ENCODE measurements around the gene USP48.

Gene USP48

DNA sequence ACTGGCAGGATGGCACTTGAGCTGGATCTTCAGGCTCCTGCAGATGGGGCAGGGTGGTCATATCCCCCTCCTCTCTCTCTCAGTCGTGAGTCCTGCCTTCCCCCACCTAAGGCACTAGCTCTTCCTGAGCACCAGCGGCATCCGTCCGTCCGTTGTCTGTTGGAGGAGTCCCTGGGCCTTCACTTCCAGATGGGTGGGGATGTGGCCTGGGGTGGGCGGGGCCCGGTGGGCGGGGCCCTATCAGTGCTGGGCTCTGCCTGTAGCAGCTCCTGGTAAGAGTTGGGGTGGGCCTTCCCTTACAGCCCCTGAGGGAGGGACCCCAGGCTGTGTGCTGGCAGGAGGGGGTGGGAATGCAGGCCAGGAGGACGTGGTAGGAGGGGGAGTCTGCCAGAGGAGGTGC is 39.4 kb upstream of the USP48 start:
- no peak overlapping the region for H3K27ac Mint-ChIP-seq
- ATAC-seq (replicated peaks) = no peak
- H3K9me3 Mint-ChIP-seq = no peaks in the 10 kb centered on the region
- DNase-seq = no peak
- peaks cover 0 to 3% of the 10 kb centered on the region in 2 donors for H3K4me1 Mint-ChIP-seq (ENCODE audit: low read depth in 2 of 2)
- no peaks in the 10 kb centered on the region for H3K36me3 Mint-ChIP-seq (ENCODE audit: insufficient read depth)
- no peak overlapping the region for H3K4me3 Mint-ChIP-seq
- peaks cover 0 to 19% of the 10 kb centered on the region in 2 donors for H3K27me3 Mint-ChIP-seq

DNA sequence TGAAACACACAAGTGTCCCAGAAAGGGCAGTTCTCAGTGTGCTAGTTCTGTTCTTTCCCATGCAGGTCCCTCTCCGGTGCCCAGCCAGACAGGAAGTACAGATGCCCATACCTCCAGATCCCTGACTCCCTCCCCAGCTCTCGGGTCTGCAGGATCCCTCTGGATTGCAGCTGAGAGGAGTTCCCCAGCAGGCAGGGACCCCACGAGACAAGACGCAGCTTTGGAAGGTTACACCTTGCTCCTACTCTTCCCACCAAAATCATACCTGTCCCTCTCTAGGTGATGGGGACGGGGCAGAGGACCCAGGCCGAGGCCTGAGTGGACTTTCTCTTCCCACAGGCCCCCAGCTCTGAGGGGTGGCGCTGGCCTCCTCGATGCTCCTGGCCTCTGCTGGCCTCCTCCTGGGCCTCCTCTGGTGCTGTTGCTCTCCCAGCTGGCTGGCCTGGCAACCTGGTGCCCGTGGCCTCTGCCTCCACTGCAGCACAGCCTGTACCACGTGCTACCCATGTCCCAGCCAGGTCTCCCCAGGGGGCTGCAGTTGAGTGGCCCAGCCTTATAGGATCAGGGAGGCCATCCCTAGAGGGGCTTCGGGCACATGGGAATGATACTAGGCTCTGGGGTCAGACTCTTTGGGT is 38.6 kb upstream of the USP48 start:
- Mint-ChIP-seq H3K9me3 (no peaks in the 10 kb centered on the region), H3K4me3 (no peak overlapping the region), H3K27me3 (peaks cover 0 to 17% of the 10 kb centered on the region in 2 donors), H3K36me3 (ENCODE audit: insufficient read depth) (no peaks in the 10 kb centered on the region), H3K4me1 (ENCODE audit: low read depth in 2 of 2) (peaks cover 0 to 3% of the 10 kb centered on the region in 2 donors), H3K27ac (no peak overlapping the region)
- DNase-seq (no peak), ATAC-seq (replicated peaks) (no peak)

- ATAC-seq (replicated peaks) (no peak), DNase-seq (no peak)
- Mint-ChIP-seq H3K4me1 (ENCODE audit: low read depth in 2 of 2) (peaks cover 0 to 3% of the 10 kb centered on the region in 2 donors), H3K27me3 (peaks cover 0 to 17% of the 10 kb centered on the region in 2 donors), H3K36me3 (ENCODE audit: insufficient read depth) (no peaks in the 10 kb centered on the region), H3K9me3 (no peaks in the 10 kb centered on the region), H3K4me3 (no peak overlapping the region), H3K27ac (no peak overlapping the region)
Measured at GRCh38 chr1:21820597-21821232, 37.8 kb upstream of the USP48 start.

- Mint-ChIP-seq H3K4me3 (no peak overlapping the region), H3K4me1 (ENCODE audit: low read depth in 2 of 2) (peaks cover 0 to 4% of the 10 kb centered on the region in 2 donors), H3K9me3 (no peaks in the 10 kb centered on the region), H3K27ac (no peak overlapping the region), H3K27me3 (peaks cover 6 to 24% of the 10 kb centered on the region in 2 donors), H3K36me3 (ENCODE audit: insufficient read depth) (no peaks in the 10 kb centered on the region)
- ATAC-seq (replicated peaks) (peak; percentile 50), DNase-seq (no peak)
Measured at GRCh38 chr1:21818656-21819055, 35.7 kb upstream of the USP48 start.

- DNase-seq (no peak), ATAC-seq (replicated peaks) (no peak)
- no peaks in the 10 kb centered on the region for H3K36me3 Mint-ChIP-seq (ENCODE audit: insufficient read depth)
- H3K4me3 Mint-ChIP-seq = no peak overlapping the region
- peaks cover 23 to 34% of the 10 kb centered on the region in 2 donors for H3K27me3 Mint-ChIP-seq
- peaks cover 0 to 4% of the 10 kb centered on the region in 2 donors for H3K4me1 Mint-ChIP-seq (ENCODE audit: low read depth in 2 of 2)
- no peaks in the 10 kb centered on the region for H3K9me3 Mint-ChIP-seq
- no peak overlapping the region for H3K27ac Mint-ChIP-seq
Measured at GRCh38 chr1:21816602-21817302, 33.8 kb upstream of the USP48 start.

GRCh38 chr1:21815724-21816321 is 32.9 kb upstream of the USP48 start:
- no peaks in the 10 kb centered on the region for H3K9me3 Mint-ChIP-seq
- no peaks in the 10 kb centered on the region for H3K36me3 Mint-ChIP-seq (ENCODE audit: insufficient read depth)
- H3K27ac Mint-ChIP-seq = no peak overlapping the region
- ATAC-seq (replicated peaks) (no peak), DNase-seq (no peak)
- H3K27me3 Mint-ChIP-seq = peaks cover 29 to 40% of the 10 kb centered on the region in 2 donors
- H3K4me3 Mint-ChIP-seq = no peak overlapping the region
- peaks cover 0 to 4% of the 10 kb centered on the region in 2 donors for H3K4me1 Mint-ChIP-seq (ENCODE audit: low read depth in 2 of 2)

GRCh38 chr1:21814981-21815582 is 32.1 kb upstream of the USP48 start:
- no peak for ATAC-seq (replicated peaks)
- no peak for DNase-seq
- peaks cover 0 to 4% of the 10 kb centered on the region in 2 donors for H3K4me1 Mint-ChIP-seq (ENCODE audit: low read depth in 2 of 2)
- H3K4me3 Mint-ChIP-seq = peak overlapping the region; percentile 2 to 18
- H3K36me3 Mint-ChIP-seq (ENCODE audit: insufficient read depth) = no peaks in the 10 kb centered on the region
- no peaks in the 10 kb centered on the region for H3K9me3 Mint-ChIP-seq
- peaks cover 33 to 47% of the 10 kb centered on the region in 2 donors for H3K27me3 Mint-ChIP-seq
- no peak overlapping the region for H3K27ac Mint-ChIP-seq

DNA sequence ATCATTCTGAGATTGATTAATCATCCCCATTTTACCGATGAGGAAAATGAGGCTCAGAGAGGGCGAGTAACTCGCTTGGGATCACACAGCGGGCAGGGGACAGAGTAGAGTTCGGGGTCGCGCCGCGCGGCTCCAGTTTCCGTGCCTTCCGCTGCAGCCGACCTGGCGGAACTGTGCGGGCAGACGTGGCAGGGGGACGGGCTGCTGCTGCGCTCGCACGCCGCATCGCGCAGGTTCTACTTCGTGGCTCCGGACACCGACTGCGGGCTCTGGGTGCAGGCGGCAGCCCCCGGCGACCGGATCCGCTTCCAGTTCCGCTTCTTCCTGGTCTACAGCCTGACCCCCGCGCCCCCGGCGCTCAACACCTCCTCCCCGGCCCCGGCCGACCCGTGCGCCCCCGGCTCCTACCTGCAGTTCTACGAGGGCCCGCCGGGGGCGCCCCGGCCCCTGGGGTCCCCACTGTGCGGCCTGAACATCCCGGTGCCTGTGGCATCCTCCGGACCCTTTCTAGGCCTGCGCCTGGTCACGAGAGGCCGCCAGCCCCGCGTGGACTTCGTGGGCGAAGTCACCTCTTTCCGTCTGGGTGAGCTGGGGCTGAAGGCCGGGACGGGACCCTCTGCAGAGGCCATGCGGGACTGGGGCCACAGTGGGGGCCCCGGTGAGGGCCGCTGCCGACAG is 31.4 kb upstream of the USP48 start:
- Mint-ChIP-seq H3K4me1 (ENCODE audit: low read depth in 2 of 2) (peaks cover 0 to 4% of the 10 kb centered on the region in 2 donors), H3K27ac (no peak overlapping the region), H3K27me3 (peaks cover 35 to 50% of the 10 kb centered on the region in 2 donors), H3K4me3 (peak overlapping the region; percentile 22 to 64), H3K36me3 (ENCODE audit: insufficient read depth) (no peaks in the 10 kb centered on the region), H3K9me3 (no peaks in the 10 kb centered on the region)
- peak in 1 of 3 experiments; percentile 8 for DNase-seq
- ATAC-seq (replicated peaks) = peak; percentile 77

DNA sequence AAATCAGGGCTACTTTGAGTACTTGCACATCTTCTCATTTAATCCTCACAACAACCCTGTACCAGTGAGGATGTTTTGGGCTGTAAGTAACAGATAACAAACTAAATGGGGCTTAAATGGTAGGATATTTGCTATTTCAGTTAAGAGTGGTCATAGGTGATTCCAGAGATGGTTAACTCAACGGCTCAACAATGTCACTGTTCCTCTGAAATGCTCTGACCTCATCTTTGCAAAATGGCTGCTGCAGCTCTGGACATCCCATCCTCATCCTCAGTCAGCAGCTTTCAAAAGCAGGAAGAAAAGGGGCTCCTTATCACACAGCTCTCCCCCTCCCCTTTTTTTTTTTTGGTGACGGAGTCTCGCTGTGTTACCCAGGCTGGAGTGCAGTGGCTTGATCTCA is 30.6 kb upstream of the USP48 start:
- H3K27me3 Mint-ChIP-seq = peaks cover 35 to 50% of the 10 kb centered on the region in 2 donors
- H3K4me3 Mint-ChIP-seq = no peak overlapping the region
- H3K36me3 Mint-ChIP-seq (ENCODE audit: insufficient read depth) = no peaks in the 10 kb centered on the region
- ATAC-seq (replicated peaks) = no peak
- no peak overlapping the region for H3K27ac Mint-ChIP-seq
- peaks cover 0 to 3% of the 10 kb centered on the region in 2 donors for H3K4me1 Mint-ChIP-seq (ENCODE audit: low read depth in 2 of 2)
- no peaks in the 10 kb centered on the region for H3K9me3 Mint-ChIP-seq
- DNase-seq = no peak

DNA sequence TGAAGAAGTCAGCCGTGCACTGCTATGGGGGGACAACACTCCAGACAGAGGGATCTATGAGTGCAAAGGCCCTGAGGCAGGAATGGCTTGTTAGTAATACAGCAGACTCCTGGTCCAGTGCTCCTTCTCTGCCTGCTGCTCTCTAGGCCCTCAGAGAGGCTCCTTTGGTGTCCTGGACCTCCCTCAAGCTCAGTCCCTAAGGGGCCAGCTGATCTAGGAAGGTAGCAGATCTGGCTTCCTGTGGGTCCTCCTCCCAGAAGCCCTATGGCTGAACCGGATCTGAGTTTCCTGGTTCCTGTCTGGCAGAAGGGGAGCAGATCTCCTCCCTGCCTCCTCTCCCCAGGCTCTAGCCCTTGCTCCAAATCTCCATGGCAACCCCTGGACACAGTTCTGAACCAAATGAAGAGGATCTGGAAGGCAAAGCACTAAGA is 28.9 kb upstream of the USP48 start, which contains the start of gene LDLRAD2:
Gene LDLRAD2 (plus strand): TSS at position 391 of the 431 bp plus-strand sequence. CDS start 187 bp downstream, outside the sequence.
- Mint-ChIP-seq H3K27ac (no peak within 1 kb of the TSS), H3K9me3 (no peaks in the 10 kb centered on the region), H3K27me3 (peaks cover 35 to 50% of the 10 kb centered on the region in 2 donors), H3K4me3 (no peak within 1 kb of the TSS), H3K36me3 (ENCODE audit: insufficient read depth) (no peaks in the 10 kb centered on the region), H3K4me1 (ENCODE audit: low read depth in 2 of 2) (peaks cover 0 to 2% of the 10 kb centered on the region in 2 donors)
- ATAC-seq (replicated peaks) (no peak), DNase-seq (no peak)

DNA sequence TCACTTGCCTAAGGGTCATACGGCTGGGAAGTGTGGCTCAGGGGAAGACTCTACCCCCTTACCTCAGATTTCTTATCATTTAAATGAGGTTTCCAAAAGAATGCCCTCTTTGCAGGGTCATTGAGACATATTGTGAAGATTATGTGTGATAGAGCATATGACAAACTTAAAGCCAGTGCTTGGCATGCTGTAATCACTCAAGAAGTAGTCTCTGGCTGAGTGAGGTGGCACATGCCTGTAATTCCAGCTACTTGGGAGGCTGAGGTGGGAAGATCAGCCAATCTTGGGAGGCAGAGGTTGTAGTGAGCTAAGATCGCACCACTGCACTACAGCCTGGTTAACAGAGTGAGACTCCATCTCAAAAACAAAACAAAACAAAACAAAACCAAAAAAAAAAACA is 21.6 kb upstream of the USP48 start:
- Mint-ChIP-seq H3K4me3 (no peak overlapping the region), H3K4me1 (ENCODE audit: low read depth in 2 of 2) (no peaks in the 10 kb centered on the region), H3K27ac (no peak overlapping the region), H3K27me3 (peaks cover 4 to 19% of the 10 kb centered on the region in 2 donors), H3K9me3 (no peaks in the 10 kb centered on the region), H3K36me3 (ENCODE audit: insufficient read depth) (no peaks in the 10 kb centered on the region)
- no peak for DNase-seq
- ATAC-seq (replicated peaks) = no peak

GRCh38 chr1:21801100-21801499 is 18.2 kb upstream of the USP48 start:
- H3K27ac Mint-ChIP-seq = no peak overlapping the region
- ATAC-seq (replicated peaks) (no peak), DNase-seq (no peak)
- no peaks in the 10 kb centered on the region for H3K4me1 Mint-ChIP-seq (ENCODE audit: low read depth in 2 of 2)
- no peak overlapping the region for H3K4me3 Mint-ChIP-seq
- no peaks in the 10 kb centered on the region for H3K9me3 Mint-ChIP-seq
- H3K27me3 Mint-ChIP-seq = peaks cover 4 to 19% of the 10 kb centered on the region in 2 donors
- H3K36me3 Mint-ChIP-seq (ENCODE audit: insufficient read depth) = no peaks in the 10 kb centered on the region

Measured in effector memory CD8-positive, alpha-beta T cell (primary cell).